Fibroblast of gingiva (primary cell): ENCODE measurements around the gene EPS8.

ENCODE experiments used
- DNase-seq: peaks from one replicate; pipeline ENCODE4 v3.0.0-alpha.2; 2011; ENCODE audit warnings: low read depth

EPS8 gene

GRCh38 chr12:15601210-15601800 is 187.9 kb downstream of the EPS8 start:
- peak; percentile 60 for DNase-seq

- no peak for DNase-seq
These were observed 188.8 kb downstream of the EPS8 start for GRCh38 chr12:15600223-15600935.

GRCh38 chr12:15599266-15600037 is 189.7 kb downstream of the EPS8 start:
- DNase-seq = peak; percentile 96

- DNase-seq = no peak
These were observed 191.9 kb downstream of the EPS8 start for GRCh38 chr12:15597125-15597830.

GRCh38 chr12:15596174-15596573 is 193.0 kb downstream of the EPS8 start:
- DNase-seq = no peak

GRCh38 chr12:15592934-15593333 is 196.3 kb downstream of the EPS8 start:
- no peak for DNase-seq

- no peak for DNase-seq
These were observed 197.4 kb downstream of the EPS8 start for GRCh38 chr12:15591811-15592210.

GRCh38 chr12:15590180-15590826 is 198.9 kb downstream of the EPS8 start:
- peak; percentile 62 for DNase-seq

GRCh38 chr12:15589328-15590032 is 199.7 kb downstream of the EPS8 start:
- no peak for DNase-seq

GRCh38 chr12:15584366-15585041 is 204.7 kb downstream of the EPS8 start:
- peak; percentile 75 for DNase-seq

- DNase-seq = no peak
These were observed 205.4 kb downstream of the EPS8 start for GRCh38 chr12:15583804-15584203.

- peak; percentile 33 for DNase-seq
These were observed 208.2 kb downstream of the EPS8 start for GRCh38 chr12:15581006-15581405.

- no peak for DNase-seq
These were observed 208.8 kb downstream of the EPS8 start for GRCh38 chr12:15580431-15580830.

- DNase-seq = no peak
These were observed 213.3 kb downstream of the EPS8 start for GRCh38 chr12:15575671-15576541.

GRCh38 chr12:15574353-15574752 is 214.8 kb downstream of the EPS8 start:
- no peak for DNase-seq
